GM12878 (cell line): ENCODE data around the gene RFXAP. TPM values are rescaled to one million over a fixed set of nuclear protein-coding genes. Genes with fewer than 3 reads are reported as not detected.

Experiments used
- HDAC6 ChIP-seq: fragments of 200-600 bp; sonication (generic); IDR thresholded peaks from one replicate; pipeline ENCODE4 v1.8.0; 2017; ENCODE audit warnings: antibody characterized with exemption; ENCODE audit not compliant: unreplicated experiment
- IKZF1 ChIP-seq: fragments of 450-650 bp; conservative IDR thresholded peaks from 2 replicates; pipeline ENCODE4 v1.6.1; 2017; ENCODE audit warnings: antibody characterized with exemption, mild to moderate bottlenecking
- MYC ChIP-seq: IDR thresholded peaks from 2 replicates; pipeline ENCODE4 v1.6.1; 2011; ENCODE audit warnings: mild to moderate bottlenecking, low read length, moderate library complexity, inconsistent platforms; ENCODE audit not compliant: insufficient read depth, insufficient replicate concordance, insufficient read length, severe bottlenecking
- PAX5 ChIP-seq: IDR thresholded peaks from 2 replicates; pipeline ENCODE4 v1.6.1; 2011; ENCODE audit warnings: low read depth, low read length, borderline replicate concordance
- PAX8 ChIP-seq: fragments of 450-650 bp; IDR thresholded peaks from 2 replicates; pipeline ENCODE4 v1.6.1; 2017; ENCODE audit warnings: mild to moderate bottlenecking, moderate library complexity
- POLR2AphosphoS5 ChIP-seq: IDR thresholded peaks from 2 replicates; pipeline ENCODE4 v1.6.1; 2011; ENCODE audit warnings: mild to moderate bottlenecking, low read length, inconsistent platforms
- SP1 ChIP-seq: IDR thresholded peaks from one replicate; pipeline ENCODE4 v1.6.1; 2011; ENCODE audit warnings: low read depth, low read length
- ZSCAN29 ChIP-seq: fragments of 450-650 bp; IDR thresholded peaks from 2 replicates; pipeline ENCODE4 v1.6.1; 2017; ENCODE audit warnings: mild to moderate bottlenecking, moderate library complexity
- polyA plus RNA-seq, 11 experiments: library from polyadenylated mRNA; depleted of rRNA in 4 of 11; unstranded in 6 of 11; stranded (reverse) in 5 of 11; fragments of >200 nt; fragmentation: Nextera tagmentation in 4 of 11; fragmentation: Illumina TruSeq in 1 of 11; extraction: Ambion mirVana in 4 of 11; extraction: Trizol in 1 of 11; gene quantifications; 1 replicate in 1 of 11; 2 replicates in 10 of 11; pipeline versions ENCODE4 v1.2.1 to v1.2.3, GENCODE V29; 2011 to 2016; ENCODE audit warnings: inconsistent platforms in 2 of 11, missing spikeins in 2 of 11, low read depth in 1 of 11
- total RNA-seq, 4 experiments: library from RNA; depleted of rRNA in 3 of 4; stranded (reverse); fragments of >200 nt in 3 of 4; fragmentation: Illumina TruSeq in 1 of 4; extraction: Trizol in 1 of 4; gene quantifications; 2 replicates each; pipeline versions ENCODE4 v1.2.1 to v1.2.3, GENCODE V29; 2013 to 2021
- TF ChIP-seq, protein P1 (sequence below): fragments of 450-650 bp; conservative IDR thresholded peaks from 2 replicates; pipeline ENCODE4 v1.6.1; 2017; ENCODE audit warnings: mild to moderate bottlenecking, moderate library complexity
- TF ChIP-seq, protein P2 (sequence below): fragments of 450-650 bp; IDR thresholded peaks from 2 replicates; pipeline ENCODE4 v1.6.1; 2017; ENCODE audit warnings: mild to moderate bottlenecking, low read depth, inconsistent platforms; ENCODE audit not compliant: poor library complexity, severe bottlenecking
- TF ChIP-seq, protein P3 (sequence below): fragments of 450-650 bp; IDR thresholded peaks from 2 replicates; pipeline ENCODE4 v1.6.1; 2016; ENCODE audit warnings: mild to moderate bottlenecking
- TF ChIP-seq, protein P4 (sequence below): IDR thresholded peaks from 2 replicates; pipeline ENCODE4 v1.6.1; 2012; ENCODE audit warnings: low read depth, low read length, improper control_type of control experiment
- TF ChIP-seq, protein P5 (sequence below): IDR thresholded peaks from 2 replicates; pipeline ENCODE4 v1.6.1; 2011; ENCODE audit warnings: low read depth, low read length, improper control_type of control experiment, borderline replicate concordance
- TF ChIP-seq, protein P6 (sequence below): fragments of 450-650 bp; IDR thresholded peaks from 2 replicates; pipeline ENCODE4 v1.6.1; 2018; ENCODE audit warnings: mild to moderate bottlenecking, low read depth, moderate library complexity; ENCODE audit not compliant: partially characterized antibody
- TF ChIP-seq, protein P7 (sequence below): fragments of 450-650 bp; IDR thresholded peaks from 2 replicates; pipeline ENCODE4 v1.6.1; 2017; ENCODE audit warnings: mild to moderate bottlenecking

The RFXAP gene
- total and polyA plus RNA-seq, 10 of the 15 experiments (the other 5 are each of a cell fraction or from before 2014, with no cell fraction given): 3.4 to 13.3 (median 7.7) TPM

DNA sequence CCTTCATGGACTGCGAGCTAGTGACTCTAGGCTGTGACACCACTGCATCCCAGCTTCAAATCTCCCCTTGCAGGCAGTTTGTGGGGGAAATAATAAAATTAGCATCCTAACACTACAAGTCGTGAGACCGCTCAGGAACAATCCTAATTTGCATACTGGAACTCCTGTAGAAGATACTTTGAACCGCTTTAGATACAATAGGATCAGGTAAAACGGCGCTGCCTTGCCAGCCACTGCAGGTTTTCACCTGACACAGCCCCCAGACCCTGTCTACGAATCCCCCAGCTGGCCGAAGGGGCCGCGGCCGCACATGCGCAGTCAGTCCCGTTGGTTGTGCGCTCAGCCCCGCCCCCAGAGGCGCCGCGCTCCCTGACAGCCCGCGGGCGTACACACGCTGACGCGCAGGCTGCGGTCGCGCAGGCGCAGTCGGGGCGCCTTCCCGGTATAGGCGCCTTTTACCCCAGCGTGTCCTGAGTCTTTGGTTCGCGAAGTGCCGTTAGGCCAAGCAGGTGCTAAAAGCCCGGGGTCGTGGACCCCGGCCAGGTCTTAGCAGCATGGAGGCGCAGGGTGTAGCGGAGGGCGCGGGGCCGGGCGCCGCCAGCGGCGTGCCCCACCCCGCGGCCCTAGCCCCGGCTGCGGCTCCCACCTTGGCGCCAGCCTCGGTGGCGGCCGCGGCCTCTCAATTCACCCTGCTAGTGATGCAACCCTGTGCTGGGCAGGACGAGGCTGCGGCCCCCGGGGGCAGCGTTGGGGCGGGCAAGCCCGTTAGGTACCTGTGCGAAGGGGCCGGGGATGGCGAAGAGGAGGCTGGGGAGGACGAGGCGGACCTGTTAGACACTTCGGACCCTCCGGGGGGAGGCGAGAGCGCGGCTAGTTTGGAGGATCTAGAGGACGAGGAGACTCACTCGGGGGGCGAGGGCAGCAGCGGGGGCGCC is at the start of gene RFXAP (continued):
- TF ChIP-seq SP1 (no peak), HDAC6 (no peak), IKZF1 (peak; percentile 61), MYC (no peak), PAX5 (0 out of 2 replicates have a peak, but pooled peaks have one; percentile 25), ZSCAN29 (no peak), POLR2AphosphoS5 (peak; percentile 55; the same call in 1 of the 2 replicates), PAX8 (no peak)
- TF ChIP-seq, protein P1, sequence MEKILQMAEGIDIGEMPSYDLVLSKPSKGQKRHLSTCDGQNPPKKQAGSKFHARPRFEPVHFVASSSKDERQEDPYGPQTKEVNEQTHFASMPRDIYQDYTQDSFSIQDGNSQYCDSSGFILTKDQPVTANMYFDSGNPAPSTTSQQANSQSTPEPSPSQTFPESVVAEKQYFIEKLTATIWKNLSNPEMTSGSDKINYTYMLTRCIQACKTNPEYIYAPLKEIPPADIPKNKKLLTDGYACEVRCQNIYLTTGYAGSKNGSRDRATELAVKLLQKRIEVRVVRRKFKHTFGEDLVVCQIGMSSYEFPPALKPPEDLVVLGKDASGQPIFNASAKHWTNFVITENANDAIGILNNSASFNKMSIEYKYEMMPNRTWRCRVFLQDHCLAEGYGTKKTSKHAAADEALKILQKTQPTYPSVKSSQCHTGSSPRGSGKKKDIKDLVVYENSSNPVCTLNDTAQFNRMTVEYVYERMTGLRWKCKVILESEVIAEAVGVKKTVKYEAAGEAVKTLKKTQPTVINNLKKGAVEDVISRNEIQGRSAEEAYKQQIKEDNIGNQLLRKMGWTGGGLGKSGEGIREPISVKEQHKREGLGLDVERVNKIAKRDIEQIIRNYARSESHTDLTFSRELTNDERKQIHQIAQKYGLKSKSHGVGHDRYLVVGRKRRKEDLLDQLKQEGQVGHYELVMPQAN: peak; percentile 74
- TF ChIP-seq, protein P2, sequence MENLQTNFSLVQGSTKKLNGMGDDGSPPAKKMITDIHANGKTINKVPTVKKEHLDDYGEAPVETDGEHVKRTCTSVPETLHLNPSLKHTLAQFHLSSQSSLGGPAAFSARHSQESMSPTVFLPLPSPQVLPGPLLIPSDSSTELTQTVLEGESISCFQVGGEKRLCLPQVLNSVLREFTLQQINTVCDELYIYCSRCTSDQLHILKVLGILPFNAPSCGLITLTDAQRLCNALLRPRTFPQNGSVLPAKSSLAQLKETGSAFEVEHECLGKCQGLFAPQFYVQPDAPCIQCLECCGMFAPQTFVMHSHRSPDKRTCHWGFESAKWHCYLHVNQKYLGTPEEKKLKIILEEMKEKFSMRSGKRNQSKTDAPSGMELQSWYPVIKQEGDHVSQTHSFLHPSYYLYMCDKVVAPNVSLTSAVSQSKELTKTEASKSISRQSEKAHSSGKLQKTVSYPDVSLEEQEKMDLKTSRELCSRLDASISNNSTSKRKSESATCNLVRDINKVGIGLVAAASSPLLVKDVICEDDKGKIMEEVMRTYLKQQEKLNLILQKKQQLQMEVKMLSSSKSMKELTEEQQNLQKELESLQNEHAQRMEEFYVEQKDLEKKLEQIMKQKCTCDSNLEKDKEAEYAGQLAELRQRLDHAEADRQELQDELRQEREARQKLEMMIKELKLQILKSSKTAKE: no peak
- TF ChIP-seq, protein P3, sequence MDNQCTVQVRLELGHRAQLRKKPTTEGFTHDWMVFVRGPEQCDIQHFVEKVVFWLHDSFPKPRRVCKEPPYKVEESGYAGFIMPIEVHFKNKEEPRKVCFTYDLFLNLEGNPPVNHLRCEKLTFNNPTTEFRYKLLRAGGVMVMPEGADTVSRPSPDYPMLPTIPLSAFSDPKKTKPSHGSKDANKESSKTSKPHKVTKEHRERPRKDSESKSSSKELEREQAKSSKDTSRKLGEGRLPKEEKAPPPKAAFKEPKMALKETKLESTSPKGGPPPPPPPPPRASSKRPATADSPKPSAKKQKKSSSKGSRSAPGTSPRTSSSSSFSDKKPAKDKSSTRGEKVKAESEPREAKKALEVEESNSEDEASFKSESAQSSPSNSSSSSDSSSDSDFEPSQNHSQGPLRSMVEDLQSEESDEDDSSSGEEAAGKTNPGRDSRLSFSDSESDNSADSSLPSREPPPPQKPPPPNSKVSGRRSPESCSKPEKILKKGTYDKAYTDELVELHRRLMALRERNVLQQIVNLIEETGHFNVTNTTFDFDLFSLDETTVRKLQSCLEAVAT: peak; percentile 87
- TF ChIP-seq, protein P4, sequence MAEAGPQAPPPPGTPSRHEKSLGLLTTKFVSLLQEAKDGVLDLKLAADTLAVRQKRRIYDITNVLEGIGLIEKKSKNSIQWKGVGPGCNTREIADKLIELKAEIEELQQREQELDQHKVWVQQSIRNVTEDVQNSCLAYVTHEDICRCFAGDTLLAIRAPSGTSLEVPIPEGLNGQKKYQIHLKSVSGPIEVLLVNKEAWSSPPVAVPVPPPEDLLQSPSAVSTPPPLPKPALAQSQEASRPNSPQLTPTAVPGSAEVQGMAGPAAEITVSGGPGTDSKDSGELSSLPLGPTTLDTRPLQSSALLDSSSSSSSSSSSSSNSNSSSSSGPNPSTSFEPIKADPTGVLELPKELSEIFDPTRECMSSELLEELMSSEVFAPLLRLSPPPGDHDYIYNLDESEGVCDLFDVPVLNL: no peak
- TF ChIP-seq, protein P5, sequence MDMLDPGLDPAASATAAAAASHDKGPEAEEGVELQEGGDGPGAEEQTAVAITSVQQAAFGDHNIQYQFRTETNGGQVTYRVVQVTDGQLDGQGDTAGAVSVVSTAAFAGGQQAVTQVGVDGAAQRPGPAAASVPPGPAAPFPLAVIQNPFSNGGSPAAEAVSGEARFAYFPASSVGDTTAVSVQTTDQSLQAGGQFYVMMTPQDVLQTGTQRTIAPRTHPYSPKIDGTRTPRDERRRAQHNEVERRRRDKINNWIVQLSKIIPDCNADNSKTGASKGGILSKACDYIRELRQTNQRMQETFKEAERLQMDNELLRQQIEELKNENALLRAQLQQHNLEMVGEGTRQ: no peak
- TF ChIP-seq, protein P6, sequence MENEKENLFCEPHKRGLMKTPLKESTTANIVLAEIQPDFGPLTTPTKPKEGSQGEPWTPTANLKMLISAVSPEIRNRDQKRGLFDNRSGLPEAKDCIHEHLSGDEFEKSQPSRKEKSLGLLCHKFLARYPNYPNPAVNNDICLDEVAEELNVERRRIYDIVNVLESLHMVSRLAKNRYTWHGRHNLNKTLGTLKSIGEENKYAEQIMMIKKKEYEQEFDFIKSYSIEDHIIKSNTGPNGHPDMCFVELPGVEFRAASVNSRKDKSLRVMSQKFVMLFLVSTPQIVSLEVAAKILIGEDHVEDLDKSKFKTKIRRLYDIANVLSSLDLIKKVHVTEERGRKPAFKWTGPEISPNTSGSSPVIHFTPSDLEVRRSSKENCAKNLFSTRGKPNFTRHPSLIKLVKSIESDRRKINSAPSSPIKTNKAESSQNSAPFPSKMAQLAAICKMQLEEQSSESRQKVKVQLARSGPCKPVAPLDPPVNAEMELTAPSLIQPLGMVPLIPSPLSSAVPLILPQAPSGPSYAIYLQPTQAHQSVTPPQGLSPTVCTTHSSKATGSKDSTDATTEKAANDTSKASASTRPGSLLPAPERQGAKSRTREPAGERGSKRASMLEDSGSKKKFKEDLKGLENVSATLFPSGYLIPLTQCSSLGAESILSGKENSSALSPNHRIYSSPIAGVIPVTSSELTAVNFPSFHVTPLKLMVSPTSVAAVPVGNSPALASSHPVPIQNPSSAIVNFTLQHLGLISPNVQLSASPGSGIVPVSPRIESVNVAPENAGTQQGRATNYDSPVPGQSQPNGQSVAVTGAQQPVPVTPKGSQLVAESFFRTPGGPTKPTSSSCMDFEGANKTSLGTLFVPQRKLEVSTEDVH: no peak
- TF ChIP-seq, protein P7, sequence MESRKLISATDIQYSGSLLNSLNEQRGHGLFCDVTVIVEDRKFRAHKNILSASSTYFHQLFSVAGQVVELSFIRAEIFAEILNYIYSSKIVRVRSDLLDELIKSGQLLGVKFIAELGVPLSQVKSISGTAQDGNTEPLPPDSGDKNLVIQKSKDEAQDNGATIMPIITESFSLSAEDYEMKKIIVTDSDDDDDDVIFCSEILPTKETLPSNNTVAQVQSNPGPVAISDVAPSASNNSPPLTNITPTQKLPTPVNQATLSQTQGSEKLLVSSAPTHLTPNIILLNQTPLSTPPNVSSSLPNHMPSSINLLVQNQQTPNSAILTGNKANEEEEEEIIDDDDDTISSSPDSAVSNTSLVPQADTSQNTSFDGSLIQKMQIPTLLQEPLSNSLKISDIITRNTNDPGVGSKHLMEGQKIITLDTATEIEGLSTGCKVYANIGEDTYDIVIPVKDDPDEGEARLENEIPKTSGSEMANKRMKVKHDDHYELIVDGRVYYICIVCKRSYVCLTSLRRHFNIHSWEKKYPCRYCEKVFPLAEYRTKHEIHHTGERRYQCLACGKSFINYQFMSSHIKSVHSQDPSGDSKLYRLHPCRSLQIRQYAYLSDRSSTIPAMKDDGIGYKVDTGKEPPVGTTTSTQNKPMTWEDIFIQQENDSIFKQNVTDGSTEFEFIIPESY: no peak
